GM21381 (cell line): Measurements from ENCODE around the gene UFC1.
A peak's percentile ranks its signal among the peaks of the same experiment; 100 is the strongest.

Experiments
- ATAC-seq: cut with Tn5 transposase; IDR thresholded peaks from one replicate; pipeline ENCODE4 v1.9.1; 2021; ENCODE audit warnings: mild to moderate bottlenecking, moderate library complexity; ENCODE audit not compliant: unreplicated experiment

The UFC1 gene

GRCh38 chr1:161192476-161193465, 39.0 kb downstream of the UFC1 start:
- peak; percentile 52 for ATAC-seq

DNA sequence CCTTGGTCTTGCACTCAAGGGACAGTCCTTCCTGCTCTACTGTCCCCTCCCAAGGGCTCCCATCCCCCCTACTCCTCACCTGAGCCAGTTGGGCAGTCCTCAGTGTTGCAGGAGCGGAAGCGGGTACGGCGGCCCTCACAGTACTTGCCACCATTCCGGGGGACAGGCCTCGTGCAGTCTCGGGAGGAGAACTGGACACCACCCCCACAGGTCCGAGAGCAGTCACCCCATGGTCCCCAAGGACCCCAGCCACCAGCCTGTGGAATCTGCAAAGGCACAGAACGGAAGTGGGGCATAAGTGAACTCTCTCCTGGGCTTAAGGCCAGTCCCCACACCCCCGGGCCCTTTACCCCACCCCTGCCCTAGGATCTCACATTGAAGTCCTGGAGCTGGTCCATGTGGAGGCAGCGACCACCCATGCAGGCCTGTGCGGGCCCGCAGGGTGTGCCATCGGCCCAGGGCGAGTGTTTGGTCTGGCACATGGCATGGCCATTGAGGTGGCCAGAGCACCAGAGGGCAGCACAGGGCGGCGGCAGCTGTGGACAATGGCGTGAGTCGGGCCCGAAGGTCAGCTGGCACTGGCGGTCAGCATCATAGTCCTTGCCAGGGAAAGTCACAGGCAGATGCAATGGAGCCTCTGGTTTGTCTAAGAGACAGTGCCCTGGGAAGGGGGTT, 39.9 kb downstream of the UFC1 start:
- ATAC-seq = no peak

GRCh38 chr1:161195171-161195570, 41.4 kb downstream of the UFC1 start:
- ATAC-seq = peak; percentile 53

DNA sequence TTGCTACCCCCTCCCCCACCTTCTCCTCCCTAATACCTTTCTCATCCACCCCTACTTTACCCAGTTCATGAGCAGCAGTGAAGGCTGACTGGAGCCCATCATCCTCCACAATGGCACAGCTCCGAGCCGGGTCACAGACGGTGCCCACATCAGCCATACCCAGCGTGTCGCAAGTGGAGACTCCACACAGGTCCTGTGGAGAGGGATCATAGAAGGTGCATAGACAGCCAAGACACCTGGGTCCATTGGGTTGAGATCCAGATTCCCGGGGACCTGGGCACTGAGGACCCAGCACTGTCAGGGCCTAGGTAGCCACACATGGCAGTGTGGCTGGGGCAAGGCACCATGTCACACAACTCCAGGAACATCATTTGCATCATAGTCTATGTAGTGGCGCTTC, 42.3 kb downstream of the UFC1 start:
- ATAC-seq = no peak

GRCh38 chr1:161196521-161197451, 43.0 kb downstream of the UFC1 start:
- ATAC-seq = no peak

- no peak for ATAC-seq
Measured at GRCh38 chr1:161197560-161198193, 43.9 kb downstream of the UFC1 start.

DNA sequence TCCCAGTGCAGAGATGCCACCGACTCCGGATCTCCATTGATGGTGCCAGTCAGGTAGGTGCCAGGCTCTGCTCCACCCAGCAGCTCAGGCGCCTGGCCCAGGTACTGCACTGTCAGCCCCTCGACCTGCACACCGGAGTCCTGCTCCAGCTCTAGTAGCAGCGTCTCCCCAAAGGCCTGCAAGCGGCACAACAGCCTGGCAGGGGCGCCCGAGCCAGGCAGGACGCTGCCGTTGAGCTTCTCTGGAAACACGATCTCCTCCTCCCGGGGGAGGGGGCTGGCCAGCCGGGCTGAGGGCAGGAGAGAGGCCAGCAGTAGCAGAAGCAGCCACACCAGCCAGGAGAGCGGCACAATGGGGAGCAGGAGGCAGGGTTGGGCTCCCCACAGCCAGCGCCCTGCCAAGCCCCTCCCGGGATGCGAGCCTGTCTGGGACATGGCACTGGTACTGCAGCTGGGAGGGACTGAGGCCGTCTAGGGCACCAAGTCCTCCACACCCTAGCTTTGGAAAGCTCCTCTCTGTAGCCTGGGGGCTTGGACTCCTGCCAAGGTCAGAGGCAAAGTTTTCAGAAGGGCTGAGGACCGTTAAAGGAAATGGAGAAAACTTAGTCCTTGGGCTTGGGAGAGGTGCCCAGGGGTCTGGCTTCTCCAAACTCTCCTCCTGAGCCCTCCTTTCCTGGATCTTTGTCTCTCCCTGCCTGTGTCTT, 44.6 kb downstream of the UFC1 start:
- ATAC-seq = no peak

DNA sequence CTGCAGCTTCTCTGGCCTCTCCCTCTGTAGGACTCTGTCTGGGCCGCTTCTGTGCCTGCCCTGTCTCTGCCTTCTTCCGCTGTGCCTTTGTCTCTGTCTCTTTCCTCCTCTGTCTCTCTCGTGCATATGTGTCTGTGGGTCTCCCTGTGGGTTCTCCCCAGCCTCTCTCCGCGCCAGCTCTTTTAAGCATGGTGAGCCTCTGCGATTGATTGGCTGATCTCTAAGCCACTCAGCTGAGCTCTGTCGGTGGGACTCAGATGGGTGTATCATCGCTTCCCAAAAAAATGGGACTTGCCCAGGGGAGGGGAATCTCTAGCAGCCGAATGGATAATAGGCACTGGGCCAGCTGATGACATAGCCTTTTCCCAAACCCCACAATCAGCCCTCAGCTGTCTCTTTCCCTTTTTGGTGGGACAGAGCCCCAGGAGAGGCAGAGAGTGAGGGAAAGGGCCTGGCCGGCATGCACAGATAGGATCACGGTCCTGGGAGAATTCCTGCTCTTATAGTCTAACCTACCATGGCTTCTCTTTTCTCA, 45.2 kb downstream of the UFC1 start, which contains the start of gene ADAMTS4:
Gene ADAMTS4 (minus strand): TSS at position 158 of the 535 bp plus-strand sequence. CDS start 427 bp downstream, outside the sequence.
- no peak for ATAC-seq

DNA sequence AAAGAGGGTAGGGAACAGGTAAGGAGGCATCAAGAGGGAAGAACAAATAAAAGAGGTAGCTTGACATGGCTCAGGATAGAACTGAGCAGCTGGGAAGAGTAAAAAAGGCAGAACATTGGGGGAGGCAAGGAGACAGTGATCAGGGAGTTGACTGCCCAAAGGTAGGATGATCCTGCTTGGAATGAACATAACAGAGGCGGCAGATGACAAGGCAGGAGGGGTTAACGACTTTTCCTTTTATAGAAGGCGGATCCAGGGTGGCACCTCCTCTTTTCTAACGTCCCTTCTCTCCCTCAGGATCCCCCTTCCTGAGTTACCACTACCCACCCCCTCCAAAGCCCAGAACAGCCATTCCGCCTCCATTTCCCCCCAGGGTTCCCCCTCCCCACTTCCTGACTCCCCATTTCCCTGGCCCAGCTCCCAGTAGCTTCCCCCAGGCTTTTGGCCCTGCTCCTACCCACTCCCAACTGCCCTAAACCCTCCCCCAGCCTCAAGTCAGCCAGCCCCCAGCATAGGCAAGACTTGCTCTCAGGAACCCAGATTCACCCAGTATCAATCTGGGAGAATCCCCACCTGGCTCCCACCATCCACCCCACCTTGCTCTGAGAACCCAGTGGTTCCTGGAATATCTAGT, 45.8 kb downstream of the UFC1 start:
- ATAC-seq = no peak

DNA sequence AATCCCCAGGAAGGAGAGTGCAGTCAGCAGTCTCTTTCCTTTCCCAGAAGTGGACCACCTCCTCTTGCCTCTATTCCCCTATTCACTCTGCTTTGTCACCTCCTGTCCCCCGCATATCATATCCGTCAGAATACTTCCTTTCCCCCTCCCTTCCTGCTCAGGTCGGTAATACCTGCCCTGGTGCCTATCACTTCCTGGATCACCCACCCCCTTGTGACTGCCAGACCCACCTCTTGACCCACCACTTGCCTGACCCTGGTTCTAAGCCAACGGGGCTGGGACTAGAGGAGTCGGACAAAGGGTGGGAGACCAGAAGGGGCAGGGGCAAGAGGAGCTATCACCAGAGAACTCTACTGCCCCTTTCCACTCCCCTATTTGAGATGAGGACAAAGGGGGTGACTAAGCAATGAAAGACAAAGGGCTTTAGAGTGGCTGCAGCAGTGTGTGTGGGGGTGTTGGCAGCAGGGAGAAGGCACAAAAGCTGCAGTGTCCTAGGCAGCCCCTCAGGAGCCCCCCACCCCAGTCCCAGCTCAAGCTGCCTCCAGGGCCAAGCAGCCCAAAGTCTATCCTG, 46.7 kb downstream of the UFC1 start:
- ATAC-seq = no peak

- no peak for ATAC-seq
Measured at GRCh38 chr1:161200992-161201835, 47.4 kb downstream of the UFC1 start.

DNA sequence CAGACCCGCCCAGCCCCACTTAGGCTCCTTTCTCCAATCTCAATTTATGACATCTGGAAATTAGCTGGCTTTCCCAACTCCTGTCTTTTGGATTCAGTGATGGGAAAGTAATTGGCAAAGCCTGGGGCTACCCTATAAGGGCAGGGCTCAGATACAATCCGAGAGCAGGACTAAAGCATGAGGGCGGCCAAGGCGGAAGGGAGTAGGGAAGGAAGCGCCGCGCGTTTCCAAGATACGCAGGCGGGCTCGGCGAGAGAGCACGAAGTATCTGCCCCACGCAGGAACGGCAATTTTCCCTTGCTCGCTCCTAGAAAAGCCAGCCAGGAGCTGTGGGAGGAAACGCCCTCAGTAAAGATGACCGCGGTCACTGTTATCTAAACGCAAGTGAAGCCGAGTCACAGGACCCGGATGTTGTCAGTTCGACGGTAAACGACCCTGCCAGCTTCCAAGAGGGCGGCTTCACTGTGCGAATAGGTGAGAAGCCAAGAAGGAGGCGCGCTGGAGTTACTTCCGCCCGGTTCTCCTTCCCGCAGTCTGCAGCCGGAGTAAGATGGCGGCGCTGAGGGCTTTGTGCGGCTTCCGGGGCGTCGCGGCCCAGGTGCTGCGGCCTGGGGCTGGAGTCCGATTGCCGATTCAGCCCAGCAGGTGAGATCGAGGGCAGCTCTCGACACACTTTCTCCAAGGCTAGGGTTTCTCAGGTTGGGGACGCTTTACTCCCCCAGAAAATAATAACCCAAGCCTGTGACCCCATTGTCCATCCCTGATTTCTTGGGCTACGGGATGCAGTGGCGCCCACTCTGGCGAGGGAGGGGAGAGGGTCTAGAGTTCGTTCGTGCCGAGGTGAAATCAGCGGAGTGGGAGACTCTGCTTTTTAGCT, 48.3 kb downstream of the UFC1 start, which contains the start of gene NDUFS2:
Gene NDUFS2 (plus strand): TSS at position 532 of the 877 bp plus-strand sequence. CDS start 19 bp downstream, at position 551.
- peak; percentile 95 for ATAC-seq

GRCh38 chr1:161206411-161207140, 52.8 kb downstream of the UFC1 start:
- no peak for ATAC-seq

DNA sequence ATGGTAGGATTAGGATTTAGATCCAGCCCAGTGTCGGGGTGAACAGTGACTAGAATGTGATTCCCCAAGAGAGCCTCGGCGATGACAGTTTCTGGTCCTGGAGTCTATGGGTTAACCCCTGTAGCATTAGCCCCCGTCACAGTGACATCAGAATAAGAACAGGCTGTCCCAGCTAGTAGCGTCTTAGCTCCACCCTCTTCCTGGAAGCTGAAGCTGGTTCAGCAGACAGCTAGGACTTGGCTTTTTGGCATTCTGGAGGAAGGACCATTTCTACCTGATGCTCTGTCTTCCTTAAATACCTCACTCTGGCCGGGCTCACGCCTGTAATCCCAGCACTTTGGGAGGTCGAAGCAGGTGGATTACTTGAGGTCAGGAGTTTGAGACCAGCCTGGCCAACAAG, 53.4 kb downstream of the UFC1 start:
- no peak for ATAC-seq
